ENCODE measurements around the gene HK2.

The HK2 gene

DNA sequence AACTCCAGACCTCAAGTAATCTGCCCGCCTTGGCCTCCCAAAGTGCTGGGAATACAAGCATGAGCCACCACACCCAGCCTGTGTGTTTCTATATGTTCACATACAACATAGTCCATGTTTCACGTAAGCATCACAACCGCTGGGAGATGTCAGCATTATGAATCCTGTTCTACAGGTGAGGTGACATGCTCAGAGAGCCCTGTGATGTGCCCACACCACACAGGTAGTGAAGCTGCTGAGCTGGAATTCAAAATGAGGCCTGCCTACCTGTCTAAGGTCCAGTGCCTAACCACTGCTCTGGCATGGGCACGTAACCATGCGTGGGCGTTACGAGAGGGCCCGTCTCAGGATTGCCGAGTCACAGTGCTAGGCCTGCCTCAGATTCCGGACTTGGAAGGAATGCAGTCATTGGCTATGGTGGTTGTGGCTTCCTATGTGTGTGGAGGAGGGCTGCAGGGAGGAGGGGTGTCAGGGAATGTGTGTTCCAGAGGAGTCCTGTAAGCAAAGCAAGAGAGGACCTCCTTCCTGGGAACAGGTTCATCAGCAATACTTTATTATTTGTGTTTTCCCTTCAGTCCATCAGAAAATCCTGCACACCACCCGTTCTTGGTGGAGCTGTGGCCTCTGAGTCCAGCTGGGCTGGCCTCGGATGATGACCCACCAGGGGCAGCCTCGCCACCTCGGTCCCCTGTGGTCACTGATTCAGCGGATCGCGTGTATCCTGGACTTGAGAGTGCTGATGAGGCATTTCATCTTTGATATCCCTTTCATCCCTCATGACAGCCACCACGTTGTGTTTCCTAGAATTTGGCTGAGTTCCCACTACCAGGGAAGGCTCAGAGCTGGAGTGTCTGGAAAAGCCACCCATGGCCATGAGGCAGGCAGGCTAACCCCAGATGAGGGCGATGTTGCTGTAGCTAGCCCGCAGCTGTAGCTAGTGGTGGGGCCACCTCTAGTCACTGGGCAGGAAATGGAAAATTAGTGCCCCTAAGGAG lies 31.1 kb downstream of the HK2 start:
- Histone ChIP-seq H3K9ac (ENCODE audit: low read length) (no peak overlapping the region), H3K9me3 (ENCODE audit: control insufficient read depth, low read length) (no peaks in the 10 kb centered on the region), H3K4me1 (ENCODE audit: control insufficient read depth, insufficient read depth, low read length) (peaks cover 73% of the 10 kb centered on the region), H3K27me3 (ENCODE audit: control insufficient read depth, insufficient read depth, low read length) (no peaks in the 10 kb centered on the region), H3K36me3 (ENCODE audit: control insufficient read depth, insufficient read depth, low read length) (no peaks in the 10 kb centered on the region), H3K4me3 (ENCODE audit: low read length) (no peak overlapping the region)

DNA sequence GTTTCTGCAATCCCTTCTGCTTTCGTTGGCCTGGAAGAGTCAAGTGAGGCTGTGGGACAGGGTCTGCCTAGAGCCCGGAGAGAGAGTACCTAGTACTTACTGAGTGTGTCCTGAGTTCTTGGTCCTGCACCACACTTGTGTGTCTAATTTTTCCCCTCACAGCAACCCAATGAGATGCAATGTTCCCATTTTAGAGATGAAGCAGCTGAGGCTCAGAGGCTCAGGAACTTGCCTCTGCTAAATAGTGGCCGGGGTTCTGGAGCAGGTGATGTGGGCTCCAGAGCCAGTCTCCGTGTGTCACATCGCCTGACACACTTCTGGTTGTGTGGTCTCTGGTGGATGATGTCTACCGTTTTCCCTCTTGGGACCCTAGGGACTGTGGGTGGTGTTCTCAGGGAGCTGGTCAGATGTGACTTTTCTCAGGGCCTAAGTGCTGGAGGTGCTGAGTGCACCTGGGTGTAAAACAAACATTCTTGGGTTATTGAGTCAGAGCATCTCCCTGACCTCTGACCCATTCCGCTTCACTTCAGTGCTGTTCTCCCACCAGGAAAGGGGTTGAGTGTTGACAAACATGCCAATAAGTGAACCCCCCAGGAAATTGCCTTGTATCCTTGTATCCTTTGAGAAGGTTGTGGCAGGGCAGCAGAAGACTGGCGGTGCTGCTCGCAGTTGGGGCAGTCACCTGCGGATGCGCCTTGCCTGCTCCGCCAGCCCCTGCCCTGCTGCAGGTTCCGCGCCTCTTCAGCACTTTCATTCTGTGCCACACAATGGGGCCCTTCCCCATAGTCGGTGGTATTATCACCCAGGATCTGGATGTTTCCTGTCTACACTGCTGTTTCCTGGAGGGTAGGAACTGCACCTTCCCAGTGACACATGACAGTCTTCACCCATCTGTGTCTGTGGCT lies 32.1 kb downstream of the HK2 start:
- Histone ChIP-seq H3K9me3 (ENCODE audit: control insufficient read depth, low read length) (no peaks in the 10 kb centered on the region), H3K4me1 (ENCODE audit: control insufficient read depth, insufficient read depth, low read length) (peaks cover 70% of the 10 kb centered on the region), H3K36me3 (ENCODE audit: control insufficient read depth, insufficient read depth, low read length) (no peaks in the 10 kb centered on the region), H3K9ac (ENCODE audit: low read length) (no peak overlapping the region), H3K4me3 (ENCODE audit: low read length) (no peak overlapping the region), H3K27me3 (ENCODE audit: control insufficient read depth, insufficient read depth, low read length) (no peaks in the 10 kb centered on the region)

DNA sequence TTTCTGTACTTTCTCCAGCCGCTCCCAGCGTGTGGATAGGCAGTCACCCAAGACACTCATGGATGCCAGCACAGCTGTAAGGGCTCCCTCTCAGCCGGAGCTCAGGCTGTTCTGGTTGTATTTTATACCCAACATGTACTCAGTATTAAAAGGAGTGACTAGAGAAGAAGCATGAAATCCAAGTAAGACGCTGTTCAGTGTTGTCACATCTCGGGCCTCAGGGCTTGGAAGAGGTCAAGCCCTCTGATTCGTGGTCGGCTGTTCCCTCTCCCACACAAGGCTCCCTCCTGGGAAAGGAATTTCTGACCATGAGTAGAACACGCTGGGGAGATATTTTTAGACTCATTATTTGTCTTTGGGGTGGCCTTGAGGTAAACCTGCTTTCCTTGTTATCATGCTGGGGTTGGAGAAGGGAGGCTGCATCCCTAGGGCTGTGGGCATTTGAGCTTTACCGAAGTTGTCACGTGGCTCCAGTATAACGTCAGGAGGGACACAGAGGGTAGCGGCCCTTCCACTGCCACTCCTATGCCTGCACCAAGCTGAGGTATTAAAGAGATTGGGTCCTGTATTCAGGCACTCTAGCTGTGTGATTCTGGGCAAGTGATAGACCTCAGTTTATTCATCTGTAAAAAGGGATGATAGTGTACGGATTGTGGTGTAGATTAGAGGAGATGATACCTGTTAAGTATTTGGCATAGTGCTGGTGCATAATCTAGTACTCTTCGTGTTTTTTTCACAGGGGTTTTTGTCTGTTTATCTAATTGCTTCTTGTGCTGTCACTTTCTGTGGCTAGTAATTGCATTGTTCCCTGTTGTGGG lies 34.1 kb downstream of the HK2 start:
- Histone ChIP-seq H3K9me3 (ENCODE audit: control insufficient read depth, low read length) (no peaks in the 10 kb centered on the region), H3K4me1 (ENCODE audit: control insufficient read depth, insufficient read depth, low read length) (peaks cover 71% of the 10 kb centered on the region), H3K36me3 (ENCODE audit: control insufficient read depth, insufficient read depth, low read length) (no peaks in the 10 kb centered on the region), H3K4me3 (ENCODE audit: low read length) (no peak overlapping the region), H3K9ac (ENCODE audit: low read length) (no peak overlapping the region), H3K27me3 (ENCODE audit: control insufficient read depth, insufficient read depth, low read length) (no peaks in the 10 kb centered on the region)

DNA sequence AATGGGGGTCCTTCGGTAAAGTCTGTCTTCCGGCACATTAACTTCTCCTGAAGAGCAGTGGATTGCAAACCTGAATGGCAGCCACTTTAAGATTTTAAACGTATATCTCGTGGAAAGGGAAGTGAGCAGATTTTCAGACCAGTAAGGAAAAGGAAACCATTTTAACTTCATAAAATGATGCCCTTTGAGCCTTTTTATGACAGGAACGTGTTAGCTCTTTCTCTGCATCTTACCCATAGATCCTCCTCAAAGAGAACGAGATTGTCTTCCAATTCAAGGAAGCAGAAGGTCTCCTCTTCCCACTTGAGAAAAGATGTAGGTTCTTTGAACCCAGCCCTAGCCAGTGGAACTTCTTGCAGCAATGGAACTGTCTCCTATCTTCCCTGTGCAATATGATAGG lies 35.6 kb downstream of the HK2 start:
- H3K9ac ChIP-seq (ENCODE audit: low read length), result no peak overlapping the region
- H3K4me1 ChIP-seq (ENCODE audit: control insufficient read depth, insufficient read depth, low read length), result peaks cover 64% of the 10 kb centered on the region
- no peaks in the 10 kb centered on the region for H3K9me3 ChIP-seq (ENCODE audit: control insufficient read depth, low read length)
- no peaks in the 10 kb centered on the region for H3K27me3 ChIP-seq (ENCODE audit: control insufficient read depth, insufficient read depth, low read length)
- no peaks in the 10 kb centered on the region for H3K36me3 ChIP-seq (ENCODE audit: control insufficient read depth, insufficient read depth, low read length)
- H3K4me3 ChIP-seq (ENCODE audit: low read length), result no peak overlapping the region

DNA sequence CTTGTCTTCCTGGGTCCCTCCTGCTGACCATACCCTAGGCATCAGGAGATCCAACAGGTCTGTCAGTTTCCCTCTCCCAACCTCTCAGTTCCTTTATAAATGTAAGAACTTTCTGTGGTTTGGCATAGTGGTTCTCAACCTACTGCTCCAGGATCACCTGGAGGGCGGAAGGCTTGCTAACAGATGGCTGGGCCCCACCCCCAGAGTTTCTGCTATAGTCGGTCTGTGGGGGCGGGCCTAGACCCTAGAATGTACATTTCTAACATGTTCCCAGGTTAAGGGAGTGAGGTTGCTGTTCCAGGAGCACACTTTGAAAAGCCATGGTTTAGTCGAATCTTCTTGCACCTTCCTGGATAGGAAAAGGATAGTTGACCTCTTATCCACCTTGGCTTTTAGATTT lies 37.0 kb downstream of the HK2 start:
- no peaks in the 10 kb centered on the region for H3K36me3 ChIP-seq (ENCODE audit: control insufficient read depth, insufficient read depth, low read length)
- peaks cover 53% of the 10 kb centered on the region for H3K4me1 ChIP-seq (ENCODE audit: control insufficient read depth, insufficient read depth, low read length)
- H3K27me3 ChIP-seq (ENCODE audit: control insufficient read depth, insufficient read depth, low read length), result no peaks in the 10 kb centered on the region
- no peak overlapping the region for H3K4me3 ChIP-seq (ENCODE audit: low read length)
- H3K9ac ChIP-seq (ENCODE audit: low read length), result no peak overlapping the region
- no peaks in the 10 kb centered on the region for H3K9me3 ChIP-seq (ENCODE audit: control insufficient read depth, low read length)

DNA sequence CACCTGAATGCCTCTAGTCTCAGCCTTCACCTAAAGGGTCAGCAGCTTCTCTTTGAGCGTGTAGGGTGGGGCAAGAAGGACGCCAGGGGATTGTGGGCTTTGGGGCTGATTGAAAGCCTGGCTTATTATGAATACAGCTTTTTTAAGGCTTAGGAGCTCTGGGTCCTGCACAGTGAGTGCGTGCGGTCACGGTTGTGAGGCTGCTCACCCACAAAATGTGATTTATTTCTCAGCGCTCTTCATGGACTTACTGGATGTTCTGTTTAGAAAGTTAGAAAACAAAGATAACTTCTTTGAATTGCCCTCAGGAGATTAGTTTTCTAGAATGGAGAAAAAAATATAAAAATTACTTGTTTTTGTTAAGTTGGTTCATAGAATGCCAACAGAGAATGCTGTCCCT lies 37.5 kb downstream of the HK2 start:
- H3K4me1 ChIP-seq (ENCODE audit: control insufficient read depth, insufficient read depth, low read length), result peaks cover 48% of the 10 kb centered on the region

DNA sequence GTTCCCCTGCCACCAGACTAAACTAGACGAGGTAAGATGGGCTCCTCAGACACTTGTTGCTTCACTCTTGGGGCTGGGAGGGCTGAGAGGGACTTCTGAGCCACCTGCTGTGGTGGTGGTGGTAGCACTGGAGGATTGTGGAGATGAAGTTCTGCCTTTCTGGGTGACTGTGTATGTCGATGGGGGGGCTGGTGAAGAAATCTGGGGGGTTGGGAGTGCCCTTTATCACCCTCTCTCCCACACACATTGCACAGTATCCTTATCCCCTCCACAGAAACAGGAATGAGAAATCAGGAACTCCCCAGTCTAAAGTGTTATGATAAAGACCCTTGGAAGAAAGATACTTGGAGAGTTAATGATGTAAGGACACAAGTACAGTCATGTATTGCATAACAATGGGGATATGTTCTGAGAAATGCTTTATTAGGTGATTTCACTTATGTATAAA lies 38.5 kb downstream of the HK2 start:
- Histone ChIP-seq H3K4me1 (ENCODE audit: control insufficient read depth, insufficient read depth, low read length) (peaks cover 38% of the 10 kb centered on the region), H3K27me3 (ENCODE audit: control insufficient read depth, insufficient read depth, low read length) (no peaks in the 10 kb centered on the region), H3K9me3 (ENCODE audit: control insufficient read depth, low read length) (no peaks in the 10 kb centered on the region), H3K9ac (ENCODE audit: low read length) (no peak overlapping the region), H3K4me3 (ENCODE audit: low read length) (peak overlapping the region; percentile 6), H3K36me3 (ENCODE audit: control insufficient read depth, insufficient read depth, low read length) (peaks cover 7% of the 10 kb centered on the region)

More for the DNA sequence above, 37.5 kb downstream of the HK2 start:
- H3K27me3 ChIP-seq (ENCODE audit: control insufficient read depth, insufficient read depth, low read length), result no peaks in the 10 kb centered on the region
- no peaks in the 10 kb centered on the region for H3K36me3 ChIP-seq (ENCODE audit: control insufficient read depth, insufficient read depth, low read length)
- no peak overlapping the region for H3K9ac ChIP-seq (ENCODE audit: low read length)
- no peak overlapping the region for H3K4me3 ChIP-seq (ENCODE audit: low read length)
- no peaks in the 10 kb centered on the region for H3K9me3 ChIP-seq (ENCODE audit: control insufficient read depth, low read length)

DNA sequence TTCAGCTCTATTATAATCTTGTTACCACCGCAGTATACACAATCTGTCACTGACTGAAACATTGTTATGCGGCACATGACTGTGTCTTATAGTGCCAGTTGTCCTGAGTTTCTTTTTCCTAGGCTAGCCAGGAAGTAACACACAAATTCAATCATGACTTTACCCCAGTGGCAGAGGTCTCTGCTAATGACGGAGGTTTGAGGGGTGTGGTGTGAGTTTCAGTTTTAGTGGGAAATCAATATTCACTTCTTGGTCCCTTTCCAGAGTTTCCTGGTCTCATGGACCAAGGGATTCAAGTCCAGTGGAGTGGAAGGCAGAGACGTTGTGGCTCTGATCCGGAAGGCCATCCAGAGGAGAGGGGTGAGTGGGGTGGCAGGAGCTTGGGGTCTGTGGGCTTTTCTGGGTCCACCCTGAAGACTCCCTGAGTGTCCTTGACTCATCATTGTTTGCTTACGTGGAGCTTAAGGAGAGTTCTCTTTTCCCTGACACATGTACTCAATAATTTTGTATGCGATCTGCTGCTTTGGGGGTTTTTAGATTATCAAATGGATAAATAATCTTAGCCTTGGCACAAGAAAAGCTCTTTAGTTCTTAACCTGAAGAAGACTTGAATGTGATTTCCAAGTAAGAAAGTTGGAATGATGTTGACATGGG lies 39.2 kb downstream of the HK2 start:
- peaks cover 31% of the 10 kb centered on the region for H3K4me1 ChIP-seq (ENCODE audit: control insufficient read depth, insufficient read depth, low read length)
- peaks cover 10% of the 10 kb centered on the region for H3K36me3 ChIP-seq (ENCODE audit: control insufficient read depth, insufficient read depth, low read length)
- H3K9ac ChIP-seq (ENCODE audit: low read length), result no peak overlapping the region
- no peaks in the 10 kb centered on the region for H3K9me3 ChIP-seq (ENCODE audit: control insufficient read depth, low read length)
- H3K4me3 ChIP-seq (ENCODE audit: low read length), result no peak overlapping the region
- H3K27me3 ChIP-seq (ENCODE audit: control insufficient read depth, insufficient read depth, low read length), result no peaks in the 10 kb centered on the region

DNA sequence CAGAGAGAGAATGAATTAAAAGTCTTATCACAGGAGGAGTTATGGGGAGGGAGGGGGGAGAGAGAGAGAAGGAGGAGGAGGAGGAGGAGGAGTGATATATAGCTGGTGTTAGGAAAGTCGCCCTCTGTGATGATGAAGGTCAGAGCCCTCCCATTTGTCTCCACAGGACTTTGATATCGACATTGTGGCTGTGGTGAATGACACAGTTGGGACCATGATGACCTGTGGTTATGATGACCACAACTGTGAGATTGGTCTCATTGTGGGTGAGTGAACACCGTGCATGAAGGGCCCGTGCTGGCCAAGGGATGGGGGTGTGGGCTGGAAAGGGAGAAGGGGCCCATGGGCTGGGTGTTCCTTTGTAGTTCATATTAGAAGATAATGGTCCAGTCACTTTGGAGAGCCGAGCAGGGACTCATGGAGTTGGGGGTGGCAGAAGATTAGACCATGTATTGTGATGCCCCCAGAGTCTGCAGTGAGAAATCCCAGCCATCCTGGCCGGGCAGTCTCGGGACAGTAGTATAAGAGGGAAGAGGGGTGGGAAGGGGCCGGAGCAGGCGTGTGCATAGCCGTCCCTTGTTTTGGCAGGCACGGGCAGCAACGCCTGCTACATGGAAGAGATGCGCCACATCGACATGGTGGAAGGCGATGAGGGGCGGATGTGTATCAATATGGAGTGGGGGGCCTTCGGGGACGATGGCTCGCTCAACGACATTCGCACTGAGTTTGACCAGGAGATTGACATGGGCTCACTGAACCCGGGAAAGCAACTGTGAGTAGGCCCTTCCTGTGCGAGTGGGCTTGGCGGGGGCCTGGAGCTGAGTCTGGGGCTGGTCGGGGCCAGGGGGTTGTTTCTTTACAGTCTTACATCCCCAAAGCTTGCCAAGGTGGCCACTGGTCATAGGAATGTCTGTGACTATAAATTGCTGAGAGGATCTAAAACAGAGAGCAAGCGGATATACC lies 40.0 kb downstream of the HK2 start:
- H3K4me3 ChIP-seq (ENCODE audit: low read length), result no peak overlapping the region
- no peak overlapping the region for H3K9ac ChIP-seq (ENCODE audit: low read length)
- peaks cover 10% of the 10 kb centered on the region for H3K36me3 ChIP-seq (ENCODE audit: control insufficient read depth, insufficient read depth, low read length)
- no peaks in the 10 kb centered on the region for H3K27me3 ChIP-seq (ENCODE audit: control insufficient read depth, insufficient read depth, low read length)
- peaks cover 23% of the 10 kb centered on the region for H3K4me1 ChIP-seq (ENCODE audit: control insufficient read depth, insufficient read depth, low read length)
- H3K9me3 ChIP-seq (ENCODE audit: control insufficient read depth, low read length), result no peaks in the 10 kb centered on the region

DNA sequence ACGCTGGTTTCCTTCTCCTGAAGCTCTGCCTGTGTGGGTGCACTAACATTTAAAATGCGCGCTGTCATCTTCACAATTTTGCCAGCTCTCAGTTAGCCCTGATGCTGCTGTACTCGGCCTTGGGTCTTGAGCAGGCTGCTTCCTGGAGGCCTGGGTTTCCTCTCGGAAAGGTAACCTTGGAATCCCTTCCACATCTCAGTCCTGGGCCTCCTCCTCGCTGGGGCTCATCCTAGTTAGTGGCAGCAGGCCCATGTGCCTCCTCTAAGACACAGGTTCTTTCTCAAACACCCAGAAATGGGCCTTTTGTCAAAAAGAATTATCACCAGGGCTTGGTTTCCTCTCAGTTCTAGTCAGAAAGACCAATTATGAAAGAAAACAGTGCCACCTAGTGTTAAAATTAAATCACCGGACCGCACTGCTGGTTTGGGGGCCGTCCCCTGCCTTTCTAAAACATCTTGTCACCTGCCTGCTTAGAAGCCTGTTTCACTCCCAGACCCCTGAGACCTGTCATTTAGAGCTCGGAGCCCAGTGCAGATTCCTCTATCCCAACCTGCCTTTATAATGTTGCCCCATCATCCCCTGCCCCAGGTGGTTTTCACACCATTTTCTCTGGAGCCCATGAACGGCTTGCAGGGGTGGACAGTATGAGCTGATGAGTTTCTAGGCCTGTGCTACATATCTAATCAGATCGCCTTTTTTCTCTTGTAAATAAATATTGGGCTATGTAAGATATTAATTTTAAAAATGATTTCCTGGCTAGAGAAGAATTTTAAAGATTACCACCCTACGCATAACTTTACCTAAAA lies 42.4 kb downstream of the HK2 start:
- peaks cover 17% of the 10 kb centered on the region for H3K4me1 ChIP-seq (ENCODE audit: control insufficient read depth, insufficient read depth, low read length)
- H3K36me3 ChIP-seq (ENCODE audit: control insufficient read depth, insufficient read depth, low read length), result peaks cover 10% of the 10 kb centered on the region
- no peak overlapping the region for H3K9ac ChIP-seq (ENCODE audit: low read length)
- H3K9me3 ChIP-seq (ENCODE audit: control insufficient read depth, low read length), result no peaks in the 10 kb centered on the region
- no peaks in the 10 kb centered on the region for H3K27me3 ChIP-seq (ENCODE audit: control insufficient read depth, insufficient read depth, low read length)
- H3K4me3 ChIP-seq (ENCODE audit: low read length), result no peak overlapping the region

All from mucosa of stomach (tissue), 1 donor.